ENCODE data around the gene WDR49. TPM values are rescaled to one million over a fixed set of nuclear protein-coding genes. Genes with fewer than 3 reads are reported as not detected.

Gene WDR49
- total and polyA plus RNA-seq, 10 of the 15 experiments (the other 5 are each of a cell fraction or from before 2014, with no cell fraction given): 0.05 to 0.15 TPM; not detected in 8

- POLR2A ChIA-PET: no interaction called here
- TF ChIP-seq BCLAF1 (IDR thresholded peaks at IDR 0.05) (no peak), FOS (IDR thresholded peaks at IDR 0.05; ENCODE audit: borderline replicate concordance, extremely low read depth, insufficient read length) (no peak), HDAC6 (IDR thresholded peaks at IDR 0.05; ENCODE audit: unreplicated experiment) (no peak)
- no peaks in the 10 kb centered on the region for H3K27me3 ChIP-seq (replicated peaks in 1 of 2; ENCODE audit: control insufficient read depth in 2 of 2, insufficient read depth in 2 of 2, low read length in 1 of 2)
- RAD21 ChIA-PET (ENCODE audit: unreplicated experiment): no interaction called here
- in situ Hi-C loops (cut with MboI) (no loop called here), intact Hi-C loops (cut with micrococcal nuclease; ENCODE audit: unreplicated experiment) (no loop called here)
- no peaks in the 10 kb centered on the region for H3K79me2 ChIP-seq (ENCODE audit: control insufficient read depth, insufficient read depth, low read length)
- H3K4me2 ChIP-seq (ENCODE audit: control insufficient read depth, insufficient read depth): no peak overlapping the region
- no TSS peak for BruUV-seq (replicated peaks)
- H3K4me1 ChIP-seq (ENCODE audit: control insufficient read depth, insufficient read depth, low read length): no peaks in the 10 kb centered on the region
- no peak overlapping the region for H3K4me3 ChIP-seq
- CTCF ChIA-PET: interaction anchor here (1.2 kb wide), 1 partner anchor 9 kb away, joined by 3 read pairs; no protein-coding TSS in a partner anchor
- ATAC-seq: no peak
- no peak for FAIRE-seq
- H4K20me1 ChIP-seq (ENCODE audit: control insufficient read depth, insufficient read depth): no peaks in the 10 kb centered on the region
- no peak overlapping the region for H2AFZ ChIP-seq (ENCODE audit: control insufficient read depth, low read depth, low read length)
- WGBS (ENCODE audit: insufficient coverage, insufficient replicate concordance, low lambda C conversion rate, missing lambda C conversion rate): 27% methylated on average over 5 of the region's 5 CpGs
- H3K27ac ChIP-seq (ENCODE audit: control insufficient read depth, insufficient read depth): no peak overlapping the region
- SMC1A ChIA-PET (ENCODE audit: uncharacterized antibody, unreplicated experiment): interaction anchor here (1.2 kb wide), 1 partner anchor 54 kb away, joined by 3 read pairs; no protein-coding TSS in a partner anchor
- H3K9ac ChIP-seq (ENCODE audit: control insufficient read depth, insufficient read depth, low read length): no peak overlapping the region
- no peak for DNase-seq (ENCODE audit: low read depth, low spot score)
- H3K36me3 ChIP-seq (ENCODE audit: control insufficient read depth in 2 of 2, insufficient read depth in 2 of 2, low read length in 1 of 2): no peaks in the 10 kb centered on the region
- H3K9me3 ChIP-seq (replicated peaks; ENCODE audit: control insufficient read depth, insufficient read depth, low read length): no peaks in the 10 kb centered on the region
Observed at GRCh38 chr3:167631471-167631870, 22.3 kb downstream of the WDR49 start.

GRCh38 chr3:167626490-167626889 lies 27.3 kb downstream of the WDR49 start:
- Histone ChIP-seq H3K79me2 (ENCODE audit: control insufficient read depth, insufficient read depth, low read length) (no peaks in the 10 kb centered on the region), H3K27ac (ENCODE audit: control insufficient read depth, insufficient read depth) (no peak overlapping the region), H3K4me1 (ENCODE audit: control insufficient read depth, insufficient read depth, low read length) (no peaks in the 10 kb centered on the region), H3K4me3 (no peak overlapping the region), H3K36me3 (ENCODE audit: control insufficient read depth in 2 of 2, insufficient read depth in 2 of 2, low read length in 1 of 2) (no peaks in the 10 kb centered on the region), H3K9me3 (replicated peaks; ENCODE audit: control insufficient read depth, insufficient read depth, low read length) (no peaks in the 10 kb centered on the region), H3K9ac (ENCODE audit: control insufficient read depth, insufficient read depth, low read length) (no peak overlapping the region), H4K20me1 (ENCODE audit: control insufficient read depth, insufficient read depth) (no peaks in the 10 kb centered on the region), H3K4me2 (ENCODE audit: control insufficient read depth, insufficient read depth) (no peak overlapping the region), H2AFZ (ENCODE audit: control insufficient read depth, low read depth, low read length) (no peak overlapping the region), H3K27me3 (replicated peaks in 1 of 2; ENCODE audit: control insufficient read depth in 2 of 2, insufficient read depth in 2 of 2, low read length in 1 of 2) (no peaks in the 10 kb centered on the region)
- FAIRE-seq (no peak), ATAC-seq (no peak), DNase-seq (ENCODE audit: low read depth, low spot score) (no peak)
- TF ChIP-seq ZBTB4 (CRISPR knock-in tag; IDR thresholded peaks at IDR 0.05) (no peak), SRF (IDR thresholded peaks at IDR 0.05; ENCODE audit: low read depth in 2 of 2, low read length in 2 of 2) (no peak), ATF3 (IDR thresholded peaks at IDR 0.05; ENCODE audit: borderline replicate concordance, extremely low read depth, low read depth, low read length) (no peak), NR2C2 (IDR thresholded peaks at IDR 0.05; ENCODE audit: borderline replicate concordance, control insufficient read depth, insufficient read length, low read depth) (no peak)
- BruUV-seq (replicated peaks): no TSS peak
- ChIA-PET CTCF (interaction anchor here (0.6 kb wide), 1 partner anchor 256 kb away, joined by 3 read pairs; no protein-coding TSS in a partner anchor), RAD21 (ENCODE audit: unreplicated experiment) (no interaction called here), SMC1A (ENCODE audit: uncharacterized antibody, unreplicated experiment) (interaction anchor here (0.7 kb wide), 2 partner anchors 74 to 158 kb away, joined by 3 read pairs; no protein-coding TSS in a partner anchor), POLR2A (no interaction called here)
- intact Hi-C loops (cut with micrococcal nuclease; ENCODE audit: unreplicated experiment): no loop called here
- in situ Hi-C loops (cut with MboI): no loop called here
